Esophagus squamous epithelium (tissue), 5 donors: ENCODE data around the gene MTA1. TPM values are rescaled to one million over a fixed set of nuclear protein-coding genes. Genes with fewer than 3 reads are reported as not detected.

Experiments
- DNase-seq: peaks from one replicate; lab custom pipeline; 2025; lab: John Stamatoyannopoulos, UW
- H3K27ac ChIP-seq, 4 donors: fragments of 200-600 bp; sonication (generic); one replicate each; pipeline ENCODE4 v1.5.1; 2016 to 2019; ENCODE audit warnings: mild to moderate bottlenecking in 1 of 4
- H3K27me3 ChIP-seq, 4 donors: fragments of 200-600 bp; sonication (generic); 1 replicate in 3 of 4; 2 replicates in 1 of 4; pipeline versions ENCODE4 v1.5.1 to v1.6.0; 2017 to 2021; ENCODE audit warnings: antibody characterized with exemption in 1 of 4
- H3K36me3 ChIP-seq, 3 donors: fragments of 200-600 bp; sonication (generic); one replicate each; pipeline ENCODE4 v1.5.1; 2016 to 2019
- H3K4me1 ChIP-seq, 3 donors: fragments of 200-600 bp; sonication (generic); one replicate each; pipeline ENCODE4 v1.5.1; 2017 to 2019
- H3K4me3 ChIP-seq, 4 donors: fragments of 200-600 bp; sonication (generic); 1 replicate in 3 of 4; 2 replicates in 1 of 4; pipeline ENCODE4 v1.5.1; 2016 to 2019; ENCODE audit warnings: mild to moderate bottlenecking in 2 of 4, moderate library complexity in 1 of 4
- H3K9me3 ChIP-seq, 3 donors: fragments of 200-600 bp; sonication (generic); one replicate each; pipeline ENCODE4 v1.5.1; 2016 to 2019
- CTCF ChIP-seq, 6 experiments: fragments of 450-650 bp in 4 of 6; fragments of 200-600 bp in 2 of 6; sonication (generic) in 2 of 6; IDR thresholded peaks; one replicate each; pipeline ENCODE4 v1.5.1; 2016 to 2019; ENCODE audit warnings: antibody characterized with exemption in 6 of 6, mild to moderate bottlenecking in 4 of 6, moderate library complexity in 4 of 6
- POLR2A ChIP-seq, 4 donors: fragments of 450-650 bp; IDR thresholded peaks; one replicate each; pipeline ENCODE4 v1.6.1; 2017; ENCODE audit warnings: antibody characterized with exemption in 4 of 4, mild to moderate bottlenecking in 4 of 4, moderate library complexity in 3 of 4
- WGBS, 2 donors: methylation state at CpG; one replicate each; pipeline ENCODE4 v1.1.5; 2018; 5-methylcytosine and 5-hydroxymethylcytosine counted together
- intact Hi-C: fragments of 100-400 bp; cut with DNase I; formaldehyde crosslinking; loops from one replicate; pipeline ENCODE4 v1.15.0; 2022
- total RNA-seq, 4 donors: library from RNA; depleted of rRNA; stranded (reverse); fragments of >200 nt; gene quantifications; one replicate each; pipeline ENCODE4 v1.1.0, GENCODE V29; 2016
- donor health status: DM: yes; HTN: yes; CAD: no.

Gene MTA1
- total RNA-seq, 4 donors from 2014 or later, result 19.9 to 64.7 (median 39.6) TPM

- WGBS, 2 donors, result 79 to 87% methylated on average over 7 to 9 of the region's 17 CpGs
- no peak for TF ChIP-seq CTCF (IDR thresholded peaks at IDR 0.05)
- TF ChIP-seq POLR2A (IDR thresholded peaks at IDR 0.05), result no peak
- H3K36me3 ChIP-seq, result peaks cover 0 to 7% (median 4%) of the 10 kb centered on the region in 3 donors
- intact Hi-C loops, result no loop called here
- no peak overlapping the region for H3K4me3 ChIP-seq
- H3K9me3 ChIP-seq, result no peaks in the 10 kb centered on the region
- no peak for DNase-seq
- no peaks in the 10 kb centered on the region for H3K27me3 ChIP-seq
- no peak overlapping the region for H3K27ac ChIP-seq
- peaks cover 0 to 38% (median 9%) of the 10 kb centered on the region in 3 donors for H3K4me1 ChIP-seq
These were observed 13.6 kb downstream of the MTA1 start for GRCh38 chr14:105433161-105433605.

- Histone ChIP-seq H3K9me3 (no peaks in the 10 kb centered on the region), H3K27me3 (no peaks in the 10 kb centered on the region), H3K36me3 (peaks cover 4 to 37% (median 10%) of the 10 kb centered on the region in 3 donors), H3K4me1 (peaks cover 0 to 39% (median 0%) of the 10 kb centered on the region in 3 donors), H3K4me3 (no peak overlapping the region), H3K27ac (no peak overlapping the region)
- TF ChIP-seq CTCF (IDR thresholded peaks at IDR 0.05) (no peak), POLR2A (IDR thresholded peaks at IDR 0.05) (no peak)
- intact Hi-C loops, result no loop called here
- 87 to 91% methylated on average over 11 to 12 of the region's 12 CpGs for WGBS, 2 donors
- DNase-seq, result no peak
These were observed 16.8 kb downstream of the MTA1 start for GRCh38 chr14:105436402-105436801.

- Histone ChIP-seq H3K4me1 (peaks cover 0 to 39% (median 0%) of the 10 kb centered on the region in 3 donors), H3K4me3 (no peak overlapping the region), H3K27me3 (no peaks in the 10 kb centered on the region), H3K9me3 (no peaks in the 10 kb centered on the region), H3K27ac (peak overlapping the region in 1 of 4 donors; percentile 44), H3K36me3 (peaks cover 4 to 40% (median 10%) of the 10 kb centered on the region in 3 donors)
- WGBS, 2 donors, result 86 to 88% methylated on average over 7 of the region's 31 CpGs
- TF ChIP-seq POLR2A (IDR thresholded peaks at IDR 0.05) (no peak), CTCF (IDR thresholded peaks at IDR 0.05) (no peak)
- intact Hi-C loops, result no loop called here
- DNase-seq, result no peak
These were observed 17.5 kb downstream of the MTA1 start for GRCh38 chr14:105436891-105437722.

- 96 to 100% methylated on average over 2 to 5 of the region's 18 CpGs for WGBS, 2 donors
- no peaks in the 10 kb centered on the region for H3K27me3 ChIP-seq
- no peak for TF ChIP-seq POLR2A (IDR thresholded peaks at IDR 0.05)
- no peak for TF ChIP-seq CTCF (IDR thresholded peaks at IDR 0.05)
- H3K9me3 ChIP-seq, result no peaks in the 10 kb centered on the region
- no peak overlapping the region for H3K4me3 ChIP-seq
- DNase-seq, result no peak
- peaks cover 4 to 48% (median 10%) of the 10 kb centered on the region in 3 donors for H3K36me3 ChIP-seq
- peak overlapping the region in 1 of 4 donors; percentile 44 for H3K27ac ChIP-seq
- intact Hi-C loops, result no loop called here
- peaks cover 0 to 39% (median 0%) of the 10 kb centered on the region in 3 donors for H3K4me1 ChIP-seq
These were observed 18.3 kb downstream of the MTA1 start for GRCh38 chr14:105437723-105438500.
